B cell (primary cell): ENCODE results near the gene TRDN. TPM values are rescaled to one million over a fixed set of nuclear protein-coding genes. Genes with fewer than 3 reads are reported as not detected.

Experiments used
- ATAC-seq: fragments of 200-7000 bp; cut with Tn5 transposase; one replicate; pipeline ENCODE4 v1.10.0; 2021; ENCODE audit warnings: low read depth, mild to moderate bottlenecking, moderate number of reproducible peaks, moderate library complexity
- CTCF ChIA-PET: fragments of 350-600 bp; sonication (Branson Sonifier 250); formaldehyde crosslinking; loops from one replicate; lab custom pipeline; 2021; ENCODE audit warnings: antibody characterized with exemption, inconsistent platforms; lab: Charles Lee
- POLR2A ChIA-PET: fragments of 350-600 bp; sonication (Branson Sonifier 250); formaldehyde crosslinking; loops from one replicate; lab custom pipeline; 2021; ENCODE audit warnings: antibody characterized with exemption; lab: Charles Lee
- DNase-seq: peaks from one replicate; pipeline ENCODE4 v3.0.0; 2013
- H2AFZ ChIP-seq: 2 replicates; pipeline ENCODE4 v1.6.1; 2012; ENCODE audit warnings: mild to moderate bottlenecking, low read depth, low read length; ENCODE audit not compliant: insufficient read depth, poor library complexity, severe bottlenecking
- H3K27ac ChIP-seq, 2 donors: 1 replicate in 1 of 2; 2 replicates in 1 of 2; pipeline ENCODE4 v1.5.1; 2012 to 2013; ENCODE audit warnings: low read length in 2 of 2, mild to moderate bottlenecking in 2 of 2, moderate library complexity in 1 of 2
- H3K27me3 ChIP-seq, 4 experiments: fragments of 200-600 bp in 1 of 4; sonication (generic) in 1 of 4; replicated peaks in 1 of 4; 1 replicate in 2 of 4; 2 replicates in 2 of 4; pipeline versions ENCODE4 v1.6.1 to v1.7.0; 2013 to 2016; ENCODE audit warnings: low read length in 3 of 4, mild to moderate bottlenecking in 2 of 4, mixed read lengths in 1 of 4, moderate library complexity in 1 of 4; ENCODE audit not compliant: insufficient read depth in 4 of 4, control insufficient read depth in 3 of 4; ENCODE audit errors: control extremely low read depth in 1 of 4
- H3K36me3 ChIP-seq, 2 experiments: replicated peaks in 1 of 2; 1 replicate in 1 of 2; 2 replicates in 1 of 2; pipeline versions ENCODE4 v1.6.1 to v1.7.1; 2013; ENCODE audit warnings: low read length in 1 of 2; ENCODE audit not compliant: insufficient read depth in 2 of 2, control insufficient read depth in 1 of 2; ENCODE audit errors: control extremely low read depth in 1 of 2, extremely low read depth in 1 of 2
- H3K4me1 ChIP-seq, 2 donors: fragments of 200-600 bp in 1 of 2; sonication (generic) in 1 of 2; 1 replicate in 1 of 2; 2 replicates in 1 of 2; pipeline versions ENCODE4 v1.5.1 to v1.6.1; 2013 to 2017; ENCODE audit warnings: low read length in 2 of 2; ENCODE audit not compliant: control insufficient read depth in 2 of 2, insufficient read depth in 2 of 2
- H3K4me2 ChIP-seq: replicated peaks from 2 replicates; pipeline ENCODE3; 2012; ENCODE audit warnings: mild to moderate bottlenecking, low read depth, low read length; ENCODE audit not compliant: poor library complexity, severe bottlenecking
- H3K4me3 ChIP-seq, 5 experiments: fragments of 200-600 bp in 1 of 5; sonication (generic) in 1 of 5; 1 replicate in 3 of 5; 2 replicates in 2 of 5; pipeline versions ENCODE4 v1.5.1 to v1.7.0; 2011 to 2016; ENCODE audit warnings: low read length in 4 of 5, mild to moderate bottlenecking in 4 of 5, low read depth in 2 of 5, control low read depth in 1 of 5, moderate library complexity in 1 of 5; ENCODE audit not compliant: insufficient read depth in 1 of 5; ENCODE audit errors: control extremely low read depth in 1 of 5, extremely low read depth in 1 of 5
- H3K79me2 ChIP-seq: fragments of 200-600 bp; sonication (generic); one replicate; pipeline ENCODE4 v1.6.0; 2016; ENCODE audit warnings: low read length; ENCODE audit not compliant: control insufficient read depth, insufficient read depth
- H3K9ac ChIP-seq: fragments of 200-600 bp; sonication (generic); 2 replicates; pipeline ENCODE4 v1.6.1; 2017; ENCODE audit warnings: mild to moderate bottlenecking, low read length, moderate library complexity
- H3K9me3 ChIP-seq, 3 donors: one replicate each; pipeline versions ENCODE4 v1.6.1 to v1.7.1; 2013; ENCODE audit warnings: low read length in 2 of 3; ENCODE audit not compliant: control insufficient read depth in 2 of 3, insufficient read depth in 1 of 3; ENCODE audit errors: control extremely low read depth in 1 of 3
- H4K20me1 ChIP-seq: 2 replicates; pipeline ENCODE4 v1.6.0; 2012; ENCODE audit warnings: mild to moderate bottlenecking, low read length; ENCODE audit not compliant: insufficient read depth, control insufficient read depth, poor library complexity, severe bottlenecking
- H3K27ac Mint-ChIP-seq: one replicate; pipeline ENCODE4 v1.8.0; 2021; ENCODE audit warnings: mixed read lengths
- H3K27me3 Mint-ChIP-seq: one replicate; pipeline ENCODE4 v1.8.0; 2021; ENCODE audit warnings: mixed read lengths
- H3K4me1 Mint-ChIP-seq: one replicate; pipeline ENCODE4 v1.8.0; 2021; ENCODE audit warnings: mixed read lengths
- H3K4me3 Mint-ChIP-seq: one replicate; pipeline ENCODE4 v1.8.0; 2021; ENCODE audit warnings: mixed read lengths
- H3K9me3 Mint-ChIP-seq: one replicate; pipeline ENCODE4 v1.8.0; 2022; ENCODE audit warnings: mixed read lengths; ENCODE audit not compliant: insufficient read depth
- CTCF ChIP-seq: fragments of 200-600 bp; IDR thresholded peaks from one replicate; pipeline ENCODE4 v1.8.0; 2022; ENCODE audit warnings: antibody characterized with exemption, mild to moderate bottlenecking
- EZH2 ChIP-seq: IDR thresholded peaks from 2 replicates; pipeline ENCODE4 v1.6.1; 2012; ENCODE audit warnings: borderline replicate concordance, low read depth, mild to moderate bottlenecking, moderate library complexity, low read length; ENCODE audit not compliant: insufficient read depth, poor library complexity, severe bottlenecking
- WGBS: methylation state at CpG from one replicate; pipeline ENCODE4 v1.1.5; 2013; ENCODE audit warnings: missing lambda C conversion rate; ENCODE audit not compliant: insufficient coverage; 5-methylcytosine and 5-hydroxymethylcytosine counted together
- intact Hi-C: fragments of 100-400 bp; cut with micrococcal nuclease; formaldehyde crosslinking; loops from one replicate; pipeline ENCODE4 v1.10.0; 2022
- polyA plus RNA-seq: library from polyadenylated mRNA; depleted of rRNA; stranded (reverse); fragments of >200 nt; gene quantifications from 2 replicates; pipeline ENCODE4 v1.2.3, GENCODE V29; 2012
- total RNA-seq, 2 donors: library from RNA; stranded (reverse); fragments of 120-200 nt in 1 of 2; gene quantifications; 1 replicate in 1 of 2; 2 replicates in 1 of 2; pipeline versions ENCODE4 v1.2.3 to v1.2.4, GENCODE V29; 2013 to 2022

Gene TRDN
- total and polyA plus RNA-seq, 2 donors (not counting 1 experiment from before 2014, with no cell fraction given): not detected

- Histone ChIP-seq H4K20me1 (no peaks in the 10 kb centered on the region), H3K79me2 (no peaks in the 10 kb centered on the region), H3K9ac (no peak overlapping the region), H3K27ac (no peak overlapping the region), H3K4me3 (no peak overlapping the region), H3K4me1 (no peaks in the 10 kb centered on the region), H3K9me3 (no peaks in the 10 kb centered on the region), H3K27me3 (no peaks in the 10 kb centered on the region), H3K36me3 (no peaks in the 10 kb centered on the region), H3K4me2 (no peak overlapping the region), H2AFZ (no peak overlapping the region)
- peaks cover 2% of the 10 kb centered on the region for H3K9me3 Mint-ChIP-seq
- H3K4me1 Mint-ChIP-seq: no peaks in the 10 kb centered on the region
- DNase-seq (no peak), ATAC-seq (no peak)
- TF ChIP-seq CTCF: no peak
- TF ChIP-seq EZH2: no peak
- WGBS: 100% methylated on average over 2 of the region's 6 CpGs
- H3K27me3 Mint-ChIP-seq: no peaks in the 10 kb centered on the region
- ChIA-PET CTCF (interaction anchor here (0.6 kb wide), 1 partner anchor 27 kb away, joined by 4 read pairs; no protein-coding TSS in a partner anchor), POLR2A (no interaction called here)
- intact Hi-C loops: no loop called here
- no peak overlapping the region for H3K27ac Mint-ChIP-seq
- H3K4me3 Mint-ChIP-seq: no peak overlapping the region
Observed at GRCh38 chr6:123604067-123604466, 32.7 kb downstream of the TRDN start.

- POLR2A ChIA-PET: no interaction called here
Observed at GRCh38 chr6:123598011-123598410, 38.7 kb downstream of the TRDN start.

More at GRCh38 chr6:123598011-123598410, 38.7 kb downstream of the TRDN start:
- H3K4me1 Mint-ChIP-seq: no peaks in the 10 kb centered on the region
- no peaks in the 10 kb centered on the region for H3K27me3 Mint-ChIP-seq
- H3K27ac Mint-ChIP-seq: no peak overlapping the region
- ATAC-seq (no peak), DNase-seq (no peak)
- no peak overlapping the region for H3K4me3 Mint-ChIP-seq
- intact Hi-C loops: no loop called here
- no peaks in the 10 kb centered on the region for H3K27me3 ChIP-seq
- H3K27ac ChIP-seq: no peak overlapping the region
- no peak overlapping the region for H3K9ac ChIP-seq
- H3K4me2 ChIP-seq: no peak overlapping the region
- no peaks in the 10 kb centered on the region for H3K4me1 ChIP-seq
- no peaks in the 10 kb centered on the region for H4K20me1 ChIP-seq
- no peaks in the 10 kb centered on the region for H3K79me2 ChIP-seq
- H3K9me3 Mint-ChIP-seq: peaks cover 2% of the 10 kb centered on the region
- H3K4me3 ChIP-seq: no peak overlapping the region
- TF ChIP-seq EZH2 (no peak), CTCF (no peak)
- H3K36me3 ChIP-seq: no peaks in the 10 kb centered on the region
- no peaks in the 10 kb centered on the region for H3K9me3 ChIP-seq
- no peak overlapping the region for H2AFZ ChIP-seq
- 100% methylated on average over 1 of the region's 3 CpGs for WGBS
- CTCF ChIA-PET: no interaction called here
